ENCODE data around the gene IFITM1. TPM values are rescaled to one million over a fixed set of nuclear protein-coding genes. Genes with fewer than 3 reads are reported as not detected.
"Not testable (repeated sequence)": the region's sequence is repeated elsewhere in the genome, so short reads cannot be mapped to it uniquely, and the experiment has no call there.

IFITM1 gene
- total RNA-seq, 1 experiment from 2014 or later = 1,883 TPM

DNA sequence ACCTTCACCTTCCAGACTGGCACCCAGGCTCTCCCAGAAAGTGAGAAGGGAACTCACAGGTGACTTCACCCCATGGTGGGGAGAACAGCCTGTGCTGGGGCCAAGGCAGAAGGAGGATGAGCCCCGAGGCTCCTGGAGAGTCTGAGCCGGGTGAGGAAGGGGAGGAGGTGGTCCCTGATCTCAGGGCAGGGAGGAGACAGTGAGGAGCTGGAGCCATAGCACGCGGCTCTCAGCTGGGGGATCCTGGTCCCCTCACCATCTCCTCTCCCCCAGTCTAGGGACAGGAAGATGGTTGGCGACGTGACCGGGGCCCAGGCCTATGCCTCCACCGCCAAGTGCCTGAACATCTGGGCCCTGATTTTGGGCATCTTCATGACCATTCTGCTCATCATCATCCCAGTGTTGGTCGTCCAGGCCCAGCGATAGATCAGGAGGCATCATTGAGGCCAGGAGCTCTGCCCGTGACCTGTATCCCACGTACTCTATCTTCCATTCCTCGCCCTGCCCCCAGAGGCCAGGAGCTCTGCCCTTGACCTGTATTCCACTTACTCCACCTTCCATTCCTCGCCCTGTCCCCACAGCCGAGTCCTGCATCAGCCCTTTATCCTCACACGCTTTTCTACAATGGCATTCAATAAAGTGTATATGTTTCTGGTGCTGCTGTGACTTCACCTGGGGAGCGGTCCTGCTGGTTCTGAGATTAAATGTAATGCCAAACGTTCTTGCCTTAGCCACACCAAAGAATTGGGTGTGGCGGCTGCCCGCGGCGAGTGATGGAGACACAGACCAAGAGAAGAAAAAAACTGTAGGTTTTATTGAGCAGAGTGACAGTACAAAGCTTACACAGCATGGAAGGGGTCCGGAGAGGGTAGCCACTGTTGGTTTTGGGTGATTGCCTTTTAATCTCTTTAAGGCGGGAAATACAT lies 4.8 kb upstream of the IFITM1 start:
- DNase-seq (ENCODE audit: low read depth) = not testable (repeated sequence)

GRCh38 chr11:309979-310572 lies 3.8 kb upstream of the IFITM1 start:
- DNase-seq (ENCODE audit: low read depth) = not testable (repeated sequence)

- not testable (repeated sequence) for DNase-seq (ENCODE audit: low read depth)
Measured at GRCh38 chr11:311013-311748, 2.7 kb upstream of the IFITM1 start.

DNA sequence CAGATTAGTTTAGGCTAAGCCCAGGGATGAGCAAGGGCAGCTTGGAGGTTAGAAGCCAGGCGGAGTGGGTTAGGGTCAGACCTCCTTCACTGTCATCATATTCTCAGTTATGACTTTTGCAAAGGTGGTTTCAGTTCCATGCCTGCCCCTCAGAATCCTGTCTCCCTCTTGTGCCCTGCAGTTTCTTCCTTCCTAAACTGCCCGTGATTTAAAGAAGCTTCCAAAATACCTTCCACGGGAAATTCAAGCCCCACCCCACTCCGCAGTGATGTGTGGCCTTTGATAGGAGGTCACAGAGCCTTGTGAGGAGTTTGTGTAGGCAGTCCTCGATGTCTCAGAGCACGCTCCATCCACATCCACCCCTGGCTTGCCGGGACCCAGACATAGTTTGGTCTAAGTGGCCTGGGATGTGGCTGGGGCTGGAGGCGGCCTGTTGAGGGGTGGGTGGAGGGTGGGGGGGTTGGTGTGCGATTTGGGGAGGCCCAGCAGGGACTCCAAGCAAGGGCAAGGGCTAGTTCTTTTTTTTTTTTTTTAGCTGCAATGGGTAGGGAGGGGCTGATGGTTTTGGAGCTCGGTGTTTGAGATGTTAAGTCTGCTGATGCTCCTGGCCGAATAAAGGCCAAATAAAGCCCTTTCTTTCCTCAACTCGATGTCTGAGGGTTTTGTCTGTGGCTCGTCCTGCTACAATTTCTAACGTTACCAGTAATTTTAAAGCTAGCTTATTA lies 1.6 kb upstream of the IFITM1 start:
- no peak for DNase-seq (ENCODE audit: low read depth)

GRCh38 chr11:313304-313786 lies 495 bp upstream of the IFITM1 start:
- no peak for DNase-seq (ENCODE audit: low read depth)

DNA sequence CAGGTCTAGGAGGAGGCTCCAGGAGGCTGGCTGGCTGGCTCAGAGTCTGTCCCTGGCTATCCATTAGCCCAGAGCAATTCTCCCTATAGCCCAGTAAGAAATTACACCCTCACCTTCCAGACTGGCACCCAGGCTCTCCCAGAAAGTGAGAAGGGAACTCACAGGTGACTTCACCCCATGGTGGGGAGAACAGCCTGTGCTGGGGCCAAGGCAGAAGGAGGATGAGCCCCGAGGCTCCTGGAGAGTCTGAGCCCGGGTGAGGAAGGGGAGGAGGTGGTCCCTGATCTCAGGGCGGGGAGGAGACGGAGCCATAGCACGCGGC lies 675 bp downstream of the IFITM1 start:
- DNase-seq (ENCODE audit: low read depth) = not testable (repeated sequence)

DNA sequence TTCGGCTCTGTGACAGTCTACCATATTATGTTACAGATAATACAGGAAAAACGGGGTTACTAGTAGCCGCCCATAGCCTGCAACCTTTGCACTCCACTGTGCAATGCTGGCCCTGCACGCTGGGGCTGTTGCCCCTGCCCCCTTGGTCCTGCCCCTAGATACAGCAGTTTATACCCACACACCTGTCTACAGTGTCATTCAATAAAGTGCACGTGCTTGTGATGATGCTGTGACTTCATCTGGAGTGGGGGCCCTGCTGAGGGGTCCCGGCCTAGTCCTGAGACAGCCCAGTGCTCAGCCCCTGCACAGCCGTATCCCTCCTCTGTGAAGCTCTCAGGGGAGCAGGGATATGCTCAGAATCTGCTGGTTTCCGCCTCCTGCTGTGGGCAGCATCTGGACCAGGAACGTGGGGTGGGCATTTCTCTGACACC lies 1.2 kb downstream of the IFITM1 start:
- DNase-seq (ENCODE audit: low read depth) = no peak

DNA sequence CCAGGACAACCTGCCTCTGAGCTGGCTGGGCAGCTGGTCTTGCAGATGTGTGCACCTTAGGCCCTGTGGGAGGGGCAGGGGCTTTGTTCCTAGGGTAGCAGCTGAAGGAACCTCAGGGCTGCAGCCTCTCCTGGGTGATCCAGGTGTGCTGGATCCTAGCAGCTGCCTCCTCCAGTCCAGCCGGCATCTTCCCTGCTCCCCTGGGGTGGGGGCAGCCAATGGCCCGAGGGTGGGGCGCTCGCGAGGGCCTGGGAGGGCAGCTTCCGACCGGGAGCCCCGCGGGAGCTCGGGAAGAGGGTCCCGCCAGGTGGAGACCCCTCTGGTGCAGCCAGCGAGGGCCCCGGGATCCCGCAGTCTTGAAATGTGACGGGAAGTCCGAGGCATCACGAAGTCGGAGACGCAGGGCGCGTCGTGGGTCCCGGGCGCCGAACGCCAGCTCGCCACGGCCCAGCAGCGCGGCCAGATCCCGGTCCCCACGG lies 1.7 kb downstream of the IFITM1 start:
- DNase-seq (ENCODE audit: low read depth) = no peak

- DNase-seq (ENCODE audit: low read depth) = no peak
Measured at GRCh38 chr11:316031-316701, 2.3 kb downstream of the IFITM1 start.

DNA sequence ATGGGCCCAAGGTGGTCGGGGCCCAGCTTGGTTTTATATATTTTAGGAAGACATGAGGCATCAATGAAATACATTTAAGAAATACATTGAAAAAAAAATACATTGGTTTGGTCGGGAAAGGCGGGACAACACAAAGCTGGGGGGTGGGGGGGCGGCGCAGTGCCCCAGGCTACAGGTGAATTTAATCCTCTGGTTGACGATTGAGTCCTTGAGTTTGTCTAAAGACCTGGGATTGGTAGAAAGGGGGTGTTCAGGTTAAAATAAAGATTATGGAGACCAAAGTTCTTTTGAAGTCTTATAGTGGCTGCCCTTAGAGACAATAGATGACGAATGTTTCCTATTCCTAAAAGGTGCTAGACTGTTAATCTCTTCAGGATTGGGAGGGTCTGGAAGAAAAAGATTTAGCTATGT lies 3.1 kb downstream of the IFITM1 start:
- DNase-seq (ENCODE audit: low read depth) = peak; percentile 38

- DNase-seq (ENCODE audit: low read depth) = peak; percentile 63
Measured at GRCh38 chr11:317668-318404, 4.0 kb downstream of the IFITM1 start.

DNA sequence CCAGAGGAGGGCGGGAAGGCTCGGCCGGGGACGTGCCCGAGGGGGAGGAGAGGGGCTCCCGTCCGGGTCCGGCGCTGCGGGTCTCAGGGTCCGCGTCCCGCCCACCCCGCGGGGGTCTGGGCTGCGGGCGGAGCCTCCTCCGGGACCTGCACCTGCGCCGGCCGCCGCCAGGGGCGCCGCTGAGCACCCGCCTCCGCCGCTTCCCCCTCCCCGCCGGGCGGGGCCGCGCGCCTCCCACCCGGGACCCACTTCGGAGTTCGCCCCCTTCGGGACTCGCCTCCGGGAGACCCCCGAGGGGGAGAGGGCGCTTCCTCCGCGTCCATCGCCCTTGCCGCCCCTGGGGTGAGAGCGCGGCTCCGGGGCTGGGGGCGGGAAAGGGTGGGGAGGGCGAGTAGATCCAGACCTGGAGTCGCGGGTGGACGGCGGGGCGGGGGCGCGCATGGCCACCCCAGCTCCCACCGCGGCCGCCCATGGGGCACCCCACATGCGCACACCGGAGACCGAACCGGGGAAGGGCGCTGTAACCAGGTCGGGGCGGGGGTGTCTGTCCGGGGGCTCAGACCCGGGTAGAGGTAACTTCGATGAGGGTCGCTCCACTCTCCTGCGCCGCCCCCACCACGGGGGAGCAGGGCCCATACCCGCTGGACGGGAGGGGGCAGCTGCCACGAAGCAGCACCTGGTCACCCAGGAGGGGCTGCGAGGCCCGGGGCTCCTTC lies 4.7 kb downstream of the IFITM1 start:
- not testable (repeated sequence) for DNase-seq (ENCODE audit: low read depth)

- peak; percentile 36 for DNase-seq (ENCODE audit: low read depth)
Measured at GRCh38 chr11:319121-319887, 5.5 kb downstream of the IFITM1 start.

DNA sequence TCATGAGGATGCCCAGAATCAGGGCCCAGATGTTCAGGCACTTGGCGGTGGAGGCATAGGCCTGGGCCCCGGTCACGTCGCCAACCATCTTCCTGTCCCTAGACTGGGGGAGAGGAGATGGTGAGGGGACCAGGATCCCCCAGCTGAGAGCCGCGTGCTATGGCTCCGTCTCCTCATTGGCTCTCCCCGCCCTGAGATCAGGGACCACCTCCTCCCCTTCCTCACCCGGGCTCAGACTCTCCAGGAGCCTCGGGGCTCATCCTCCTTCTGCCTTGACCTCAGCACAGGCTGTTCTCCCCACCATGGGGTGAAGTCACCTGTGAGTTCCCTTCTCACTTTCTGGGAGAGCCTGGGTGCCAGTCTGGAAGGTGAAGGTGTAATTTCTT lies 6.0 kb downstream of the IFITM1 start:
- not testable (repeated sequence) for DNase-seq (ENCODE audit: low read depth)

- DNase-seq (ENCODE audit: low read depth) = no peak
Measured at GRCh38 chr11:324156-324555, 10.3 kb downstream of the IFITM1 start.

DNA sequence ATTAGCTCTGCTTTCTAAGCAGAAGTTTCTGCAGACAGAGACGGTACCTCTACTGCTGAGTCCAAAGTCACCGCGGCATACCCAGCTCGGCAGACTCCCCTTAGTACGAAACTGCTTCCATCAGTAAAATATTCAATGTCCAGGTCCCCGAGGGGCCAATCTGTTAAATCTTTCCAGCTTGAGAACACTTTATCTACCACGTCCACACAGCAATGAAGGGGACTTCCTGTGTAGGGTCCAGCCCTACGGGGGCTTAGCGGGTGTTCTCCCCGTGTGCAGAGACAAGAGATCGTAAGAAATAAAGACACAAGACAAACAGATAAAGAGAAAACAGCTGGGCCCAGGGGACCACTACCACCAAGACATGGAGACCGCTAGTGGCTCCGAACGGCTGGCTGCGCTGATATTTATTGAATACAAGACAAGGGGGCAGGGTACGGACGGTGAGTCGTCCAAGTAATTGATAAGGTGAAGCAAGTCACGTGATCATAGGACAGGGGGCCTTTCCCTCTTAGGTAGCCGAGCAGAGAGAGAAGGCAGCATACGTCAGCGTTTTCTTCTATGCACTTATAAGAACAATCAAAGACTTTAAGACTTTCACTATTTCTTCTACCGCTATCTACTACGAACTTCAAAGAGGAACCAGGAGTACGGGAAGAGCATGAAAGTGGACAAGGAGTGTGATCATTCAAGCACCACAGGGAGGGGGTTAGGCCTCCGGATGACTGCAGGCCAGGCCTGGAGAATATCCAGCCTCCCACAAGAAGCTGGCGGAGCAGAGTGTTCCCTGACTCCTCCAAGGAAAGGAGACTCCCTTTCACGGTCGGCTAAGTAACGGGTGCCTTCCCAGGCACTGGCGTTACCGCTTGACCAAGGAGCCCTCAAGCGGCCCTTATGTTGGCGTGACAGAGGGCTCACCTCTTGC lies 11.0 kb downstream of the IFITM1 start:
- DNase-seq (ENCODE audit: low read depth) = not testable (repeated sequence)

DNA sequence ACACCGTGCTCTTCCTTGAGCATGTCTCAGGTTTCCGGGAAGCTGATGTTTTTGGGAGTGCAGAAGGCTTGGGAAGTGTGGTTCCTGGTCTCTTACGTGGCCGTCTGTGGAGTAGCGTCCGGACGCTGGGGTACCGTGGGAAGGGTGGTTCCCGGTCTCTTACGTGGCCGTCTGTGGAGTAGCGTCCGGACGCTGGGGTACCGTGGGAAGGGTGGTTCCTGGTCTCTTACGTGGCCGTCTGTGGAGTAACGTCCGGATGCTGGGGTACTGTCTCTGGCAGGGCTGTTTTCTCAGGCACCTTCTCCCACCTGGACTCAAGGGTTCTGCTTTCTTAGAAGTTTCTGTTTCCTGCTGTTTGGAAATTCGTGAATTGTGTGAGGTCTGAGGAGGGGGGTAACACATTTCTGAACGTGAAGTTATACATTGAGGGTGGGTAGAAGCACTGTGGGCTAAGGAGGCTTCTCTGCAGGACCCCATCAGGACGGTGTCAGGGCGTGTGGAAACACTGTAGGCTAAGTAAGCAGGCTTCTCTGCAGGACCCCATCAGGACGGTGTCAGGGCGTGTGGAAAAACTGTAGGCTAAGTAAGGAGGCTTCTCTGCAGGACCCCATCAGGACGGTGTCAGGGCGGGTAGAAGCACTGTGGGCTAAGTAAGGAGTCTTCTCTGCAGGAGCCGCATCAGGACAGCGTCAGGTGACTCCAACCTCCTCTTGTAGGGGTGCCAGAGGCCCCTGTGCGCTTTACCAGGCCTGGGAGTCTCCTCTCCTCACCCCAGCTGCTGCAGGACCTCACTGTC lies 12.2 kb downstream of the IFITM1 start:
- no peak for DNase-seq (ENCODE audit: low read depth)
